OCI-LY3 (cell line): ENCODE data around the gene CLSTN2.

ENCODE experiments used
- H2AFZ ChIP-seq: fragments of 200-600, 300-600 bp; shearing (Covaris generic); 2 replicates; pipeline ENCODE4 v1.6.0; 2014; ENCODE audit warnings: antibody characterized with exemption, low read depth, low read length
- H3K27ac ChIP-seq: fragments of 200-600, 300-600 bp; sonication (generic); 2 replicates; pipeline ENCODE4 v1.5.1; 2014; ENCODE audit warnings: mild to moderate bottlenecking, low read length, moderate library complexity, mixed read lengths
- H3K27me3 ChIP-seq: fragments of 200-600, 300-600 bp; sonication (generic); 2 replicates; pipeline ENCODE4 v1.6.1; 2014; ENCODE audit warnings: low read depth, low read length, mixed read lengths
- H3K36me3 ChIP-seq: fragments of 200-600, 300-600 bp; sonication (generic); replicated peaks from 2 replicates; pipeline ENCODE3; 2014; ENCODE audit warnings: low read depth, low read length, mixed read lengths
- H3K4me1 ChIP-seq: fragments of 300-600, 200-600 bp; sonication (generic); 2 replicates; pipeline ENCODE4 v1.6.1; 2014; ENCODE audit warnings: low read length, mixed read lengths
- H3K4me2 ChIP-seq: fragments of 200-600, 300-600 bp; sonication (generic); 2 replicates; pipeline ENCODE4 v1.6.1; 2014; ENCODE audit warnings: low read length, mixed read lengths
- H3K4me3 ChIP-seq: fragments of 300-600, 200-600 bp; sonication (generic); 2 replicates; pipeline ENCODE4 v1.5.1; 2014; ENCODE audit warnings: antibody characterized with exemption, mild to moderate bottlenecking, low read length, moderate library complexity
- H3K79me2 ChIP-seq: fragments of 300-600, 200-600 bp; shearing (Covaris generic); 2 replicates; pipeline ENCODE4 v1.6.1; 2014; ENCODE audit warnings: mild to moderate bottlenecking, low read length, mixed read lengths
- H3K9ac ChIP-seq: fragments of 300-600, 200-600 bp; shearing (Covaris generic); 2 replicates; pipeline ENCODE4 v1.6.0; 2014; ENCODE audit warnings: mild to moderate bottlenecking, low read length, moderate library complexity
- H3K9me3 ChIP-seq: fragments of 200-600, 300-600 bp; shearing (Covaris generic); 2 replicates; pipeline ENCODE4 v1.6.1; 2014; ENCODE audit warnings: low read length, mixed read lengths; ENCODE audit not compliant: insufficient read depth
- H4K20me1 ChIP-seq: fragments of 200-600, 300-600 bp; sonication (generic); 2 replicates; pipeline ENCODE4 v1.6.1; 2016; ENCODE audit warnings: low read length, mixed read lengths; ENCODE audit not compliant: insufficient read depth
- CTCF ChIP-seq: fragments of 200-600, 300-600 bp; sonication (generic); IDR thresholded peaks from 2 replicates; pipeline ENCODE4 v1.5.1; 2014; ENCODE audit warnings: antibody characterized with exemption, low read length, low read depth
- EZH2phosphoT487 ChIP-seq: fragments of 200-600 bp; shearing (Covaris generic); IDR thresholded peaks from 2 replicates; pipeline ENCODE4 v1.6.1; 2018; ENCODE audit warnings: antibody characterized with exemption, mixed run types, low read depth

CLSTN2 gene

GRCh38 chr3:140166861-140167599, 232.0 kb downstream of the CLSTN2 start:
- Histone ChIP-seq H2AFZ (no peak overlapping the region), H3K4me2 (no peak overlapping the region), H3K4me3 (no peak overlapping the region), H4K20me1 (no peaks in the 10 kb centered on the region), H3K36me3 (no peaks in the 10 kb centered on the region), H3K27ac (no peak overlapping the region), H3K4me1 (peaks cover 11% of the 10 kb centered on the region), H3K27me3 (no peaks in the 10 kb centered on the region), H3K79me2 (no peaks in the 10 kb centered on the region), H3K9me3 (no peaks in the 10 kb centered on the region), H3K9ac (no peak overlapping the region)
- no peak for TF ChIP-seq EZH2phosphoT487
- no peak for TF ChIP-seq CTCF

GRCh38 chr3:140167600-140168281, 232.8 kb downstream of the CLSTN2 start:
- Histone ChIP-seq H3K4me2 (no peak overlapping the region), H4K20me1 (no peaks in the 10 kb centered on the region), H3K4me3 (no peak overlapping the region), H3K27me3 (no peaks in the 10 kb centered on the region), H2AFZ (no peak overlapping the region), H3K36me3 (no peaks in the 10 kb centered on the region), H3K4me1 (peaks cover 11% of the 10 kb centered on the region), H3K27ac (no peak overlapping the region), H3K9ac (no peak overlapping the region), H3K79me2 (no peaks in the 10 kb centered on the region), H3K9me3 (no peaks in the 10 kb centered on the region)
- TF ChIP-seq EZH2phosphoT487, result no peak
- no peak for TF ChIP-seq CTCF

- Histone ChIP-seq H3K79me2 (no peaks in the 10 kb centered on the region), H3K27me3 (no peaks in the 10 kb centered on the region), H2AFZ (no peak overlapping the region), H3K4me2 (no peak overlapping the region; the same call in 1 of the 2 replicates), H3K36me3 (no peaks in the 10 kb centered on the region), H3K4me3 (no peak overlapping the region), H3K9me3 (no peaks in the 10 kb centered on the region), H3K9ac (no peak overlapping the region), H3K27ac (no peak overlapping the region), H4K20me1 (no peaks in the 10 kb centered on the region), H3K4me1 (peaks cover 11% of the 10 kb centered on the region)
- TF ChIP-seq EZH2phosphoT487 (no peak), CTCF (no peak)
These were observed 235.6 kb downstream of the CLSTN2 start for GRCh38 chr3:140170612-140171011.

GRCh38 chr3:140176526-140176925, 241.5 kb downstream of the CLSTN2 start:
- TF ChIP-seq CTCF (no peak), EZH2phosphoT487 (no peak)
- Histone ChIP-seq H3K4me3 (no peak overlapping the region), H4K20me1 (no peaks in the 10 kb centered on the region), H3K9ac (no peak overlapping the region), H3K4me1 (no peaks in the 10 kb centered on the region), H3K79me2 (no peaks in the 10 kb centered on the region), H2AFZ (no peak overlapping the region), H3K27ac (no peak overlapping the region), H3K27me3 (no peaks in the 10 kb centered on the region), H3K4me2 (no peak overlapping the region), H3K9me3 (no peaks in the 10 kb centered on the region), H3K36me3 (no peaks in the 10 kb centered on the region)
